OCI-LY3 (cell line): ENCODE results near the gene RPL3.

ENCODE experiments used
- H2AFZ ChIP-seq: fragments of 200-600, 300-600 bp; shearing (Covaris generic); 2 replicates; pipeline ENCODE4 v1.6.0; 2014; ENCODE audit warnings: antibody characterized with exemption, low read depth, low read length
- H3K27ac ChIP-seq: fragments of 200-600, 300-600 bp; sonication (generic); 2 replicates; pipeline ENCODE4 v1.5.1; 2014; ENCODE audit warnings: mild to moderate bottlenecking, low read length, moderate library complexity, mixed read lengths
- H3K27me3 ChIP-seq: fragments of 200-600, 300-600 bp; sonication (generic); 2 replicates; pipeline ENCODE4 v1.6.1; 2014; ENCODE audit warnings: low read depth, low read length, mixed read lengths
- H3K36me3 ChIP-seq: fragments of 200-600, 300-600 bp; sonication (generic); replicated peaks from 2 replicates; pipeline ENCODE3; 2014; ENCODE audit warnings: low read depth, low read length, mixed read lengths
- H3K4me1 ChIP-seq: fragments of 300-600, 200-600 bp; sonication (generic); 2 replicates; pipeline ENCODE4 v1.6.1; 2014; ENCODE audit warnings: low read length, mixed read lengths
- H3K4me2 ChIP-seq: fragments of 200-600, 300-600 bp; sonication (generic); 2 replicates; pipeline ENCODE4 v1.6.1; 2014; ENCODE audit warnings: low read length, mixed read lengths
- H3K4me3 ChIP-seq: fragments of 300-600, 200-600 bp; sonication (generic); 2 replicates; pipeline ENCODE4 v1.5.1; 2014; ENCODE audit warnings: antibody characterized with exemption, mild to moderate bottlenecking, low read length, moderate library complexity
- H3K79me2 ChIP-seq: fragments of 300-600, 200-600 bp; shearing (Covaris generic); 2 replicates; pipeline ENCODE4 v1.6.1; 2014; ENCODE audit warnings: mild to moderate bottlenecking, low read length, mixed read lengths
- H3K9ac ChIP-seq: fragments of 300-600, 200-600 bp; shearing (Covaris generic); 2 replicates; pipeline ENCODE4 v1.6.0; 2014; ENCODE audit warnings: mild to moderate bottlenecking, low read length, moderate library complexity
- H3K9me3 ChIP-seq: fragments of 200-600, 300-600 bp; shearing (Covaris generic); 2 replicates; pipeline ENCODE4 v1.6.1; 2014; ENCODE audit warnings: low read length, mixed read lengths; ENCODE audit not compliant: insufficient read depth
- H4K20me1 ChIP-seq: fragments of 200-600, 300-600 bp; sonication (generic); 2 replicates; pipeline ENCODE4 v1.6.1; 2016; ENCODE audit warnings: low read length, mixed read lengths; ENCODE audit not compliant: insufficient read depth
- CTCF ChIP-seq: fragments of 200-600, 300-600 bp; sonication (generic); IDR thresholded peaks from 2 replicates; pipeline ENCODE4 v1.5.1; 2014; ENCODE audit warnings: antibody characterized with exemption, low read length, low read depth
- EZH2phosphoT487 ChIP-seq: fragments of 200-600 bp; shearing (Covaris generic); IDR thresholded peaks from 2 replicates; pipeline ENCODE4 v1.6.1; 2018; ENCODE audit warnings: antibody characterized with exemption, mixed run types, low read depth

RPL3 gene

GRCh38 chr22:39296981-39297489, 22.4 kb downstream of the RPL3 start:
- Histone ChIP-seq H3K4me3 (no peak overlapping the region), H3K79me2 (no peaks in the 10 kb centered on the region), H4K20me1 (no peaks in the 10 kb centered on the region), H3K9me3 (no peaks in the 10 kb centered on the region), H3K4me2 (no peak overlapping the region), H3K27me3 (no peaks in the 10 kb centered on the region), H3K4me1 (peaks cover 16% of the 10 kb centered on the region), H3K9ac (no peak overlapping the region), H3K36me3 (no peaks in the 10 kb centered on the region), H3K27ac (no peak overlapping the region), H2AFZ (no peak overlapping the region)
- TF ChIP-seq EZH2phosphoT487 (no peak), CTCF (no peak)

DNA sequence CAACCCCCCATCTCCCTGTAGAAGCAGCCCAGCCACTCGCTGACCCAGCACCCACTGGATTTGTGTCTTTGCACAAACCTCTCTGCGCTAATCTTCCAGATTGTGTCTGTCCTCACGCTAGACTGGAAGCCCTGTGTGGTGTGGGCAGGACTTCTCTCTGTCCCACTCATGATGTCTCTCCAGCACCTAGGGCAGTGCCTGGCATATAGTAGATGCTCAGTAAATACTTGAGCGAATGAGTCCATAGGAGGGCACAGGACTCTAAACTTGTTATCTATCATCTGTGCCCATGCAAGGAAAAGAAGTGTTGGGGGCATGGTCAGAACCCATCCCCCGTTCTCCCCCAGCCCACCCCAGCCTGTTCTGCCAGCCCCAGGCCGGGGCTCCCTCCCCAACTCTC, 22.9 kb downstream of the RPL3 start:
- H2AFZ ChIP-seq: no peak overlapping the region
- H3K9me3 ChIP-seq: no peaks in the 10 kb centered on the region
- H3K79me2 ChIP-seq: no peaks in the 10 kb centered on the region
- H3K4me1 ChIP-seq: peaks cover 16% of the 10 kb centered on the region
- no peaks in the 10 kb centered on the region for H3K27me3 ChIP-seq
- H3K27ac ChIP-seq: no peak overlapping the region
- no peak overlapping the region for H3K9ac ChIP-seq
- no peak overlapping the region for H3K4me2 ChIP-seq
- H4K20me1 ChIP-seq: no peaks in the 10 kb centered on the region
- TF ChIP-seq CTCF: no peak
- no peak for TF ChIP-seq EZH2phosphoT487
- no peaks in the 10 kb centered on the region for H3K36me3 ChIP-seq
- H3K4me3 ChIP-seq: no peak overlapping the region

DNA sequence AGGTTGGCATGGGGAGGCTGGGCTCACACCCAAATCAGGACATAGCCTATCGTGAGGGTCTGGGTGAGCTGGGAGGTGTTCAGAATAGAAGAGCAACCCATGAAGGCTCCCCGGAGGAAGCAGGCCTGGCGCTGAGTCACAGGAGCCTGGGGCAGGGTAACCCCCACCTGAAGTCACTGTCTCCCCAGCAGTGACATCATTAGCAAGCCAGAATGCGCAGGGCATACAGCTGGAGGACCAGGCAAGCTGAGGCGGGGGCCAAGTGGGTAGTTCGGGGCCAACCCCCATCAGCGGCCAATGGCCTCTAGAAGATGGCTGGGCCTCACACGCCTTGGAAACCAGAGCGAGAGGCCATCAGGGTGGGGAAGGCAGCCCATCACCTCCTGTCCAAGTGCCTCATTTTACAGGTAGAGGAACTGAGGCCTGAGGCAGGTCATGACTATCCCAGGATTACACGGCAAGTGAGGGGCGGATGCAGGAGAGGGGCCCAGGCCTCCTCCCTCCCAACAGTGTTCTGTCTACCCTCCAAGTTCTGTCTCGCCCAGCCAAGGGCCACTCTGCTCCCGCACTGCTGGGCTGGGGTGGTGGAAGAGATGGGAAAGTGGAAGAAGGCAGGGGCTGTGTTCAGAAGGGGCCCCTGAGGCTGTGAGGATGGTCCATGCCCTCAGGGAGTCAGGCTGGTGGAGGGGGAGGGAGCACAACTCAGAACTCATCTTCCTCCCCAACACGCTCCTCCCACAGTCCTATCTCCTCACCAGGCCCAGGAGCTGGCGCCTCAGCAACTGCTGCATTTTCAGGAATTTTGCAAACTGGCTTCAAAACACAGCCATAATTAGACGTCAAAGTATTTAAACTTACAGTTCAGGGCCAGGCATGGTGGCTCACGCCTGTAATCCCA, 24.6 kb downstream of the RPL3 start:
- peaks cover 8% of the 10 kb centered on the region for H3K4me1 ChIP-seq
- H3K27ac ChIP-seq: no peak overlapping the region
- no peak overlapping the region for H3K4me2 ChIP-seq
- H2AFZ ChIP-seq: no peak overlapping the region
- no peaks in the 10 kb centered on the region for H3K27me3 ChIP-seq
- H3K9ac ChIP-seq: no peak overlapping the region
- no peaks in the 10 kb centered on the region for H4K20me1 ChIP-seq
- no peak overlapping the region for H3K4me3 ChIP-seq
- H3K36me3 ChIP-seq: no peaks in the 10 kb centered on the region
- no peaks in the 10 kb centered on the region for H3K9me3 ChIP-seq
- no peaks in the 10 kb centered on the region for H3K79me2 ChIP-seq
- no peak for TF ChIP-seq EZH2phosphoT487
- TF ChIP-seq CTCF: no peak

DNA sequence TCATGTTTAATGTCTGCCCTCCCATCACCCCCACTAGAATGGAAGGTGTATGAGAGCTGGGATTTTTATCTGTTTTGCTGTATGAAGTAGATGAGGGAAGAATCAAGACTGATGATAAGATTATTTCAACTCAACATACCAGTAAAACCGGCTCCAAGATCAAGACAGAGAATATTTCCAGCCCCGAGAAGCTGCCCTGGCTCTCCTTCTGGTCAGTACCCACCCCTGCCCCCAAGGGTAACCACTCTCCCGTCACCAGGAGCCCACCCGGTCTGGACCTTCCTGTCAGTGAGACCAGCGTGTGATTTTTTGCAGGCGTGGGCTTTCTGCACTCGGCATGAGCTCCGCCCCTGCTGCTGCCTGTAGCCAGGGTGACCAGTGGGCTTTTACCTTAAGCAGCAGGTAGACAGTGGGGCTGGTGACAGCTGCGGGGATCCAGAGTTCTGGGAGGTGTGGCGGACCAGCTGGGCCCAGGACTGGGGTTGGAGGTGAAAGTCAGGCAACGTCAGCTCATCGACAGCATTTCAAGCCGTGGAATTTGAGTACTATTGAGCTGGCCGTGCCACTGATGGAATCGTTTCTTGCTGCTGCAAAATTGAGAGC, 25.6 kb downstream of the RPL3 start:
- H3K9ac ChIP-seq: no peak overlapping the region
- no peak overlapping the region for H3K4me2 ChIP-seq
- no peaks in the 10 kb centered on the region for H3K4me1 ChIP-seq
- no peak overlapping the region for H3K4me3 ChIP-seq
- no peak overlapping the region for H3K27ac ChIP-seq
- no peaks in the 10 kb centered on the region for H3K36me3 ChIP-seq
- no peaks in the 10 kb centered on the region for H3K27me3 ChIP-seq
- no peak overlapping the region for H2AFZ ChIP-seq
- TF ChIP-seq EZH2phosphoT487 (no peak), CTCF (no peak)
- no peaks in the 10 kb centered on the region for H3K79me2 ChIP-seq
- H4K20me1 ChIP-seq: no peaks in the 10 kb centered on the region
- H3K9me3 ChIP-seq: no peaks in the 10 kb centered on the region
